Astrocyte (in vitro differentiated cells and primary cell): Measurements from ENCODE around the gene TBC1D8. TPM values are rescaled to one million over a fixed set of nuclear protein-coding genes. Genes with fewer than 3 reads are reported as not detected.
A peak's percentile ranks its signal among the peaks of the same experiment; 100 is the strongest.

Experiments
- DNase-seq: peaks from one replicate; pipeline ENCODE4 v3.0.0-alpha.2; 2010; ENCODE audit warnings: low read depth
- FAIRE-seq: peaks from 2 replicates; lab custom pipeline; 2011; peaks lifted over from hg19 to GRCh38; lab: Jason Lieb, UNC
- H2AFZ ChIP-seq: 2 replicates; pipeline ENCODE4 v1.6.0; 2012; ENCODE audit warnings: low read depth, low read length, inconsistent platforms
- H3K27ac ChIP-seq: 2 replicates; pipeline ENCODE4 v1.5.1; 2011; ENCODE audit warnings: low read depth, low read length, inconsistent platforms
- H3K27me3 ChIP-seq: 2 replicates; pipeline ENCODE4 v1.6.0; 2011; ENCODE audit warnings: low read length, inconsistent platforms; ENCODE audit not compliant: insufficient read depth
- H3K36me3 ChIP-seq: 2 replicates; pipeline ENCODE4 v1.5.1; 2011; ENCODE audit warnings: low read length, inconsistent platforms; ENCODE audit not compliant: insufficient read depth
- H3K4me1 ChIP-seq: 2 replicates; pipeline ENCODE4 v1.5.1; 2011; ENCODE audit warnings: low read length, inconsistent platforms; ENCODE audit not compliant: insufficient read depth
- H3K4me2 ChIP-seq: 2 replicates; pipeline ENCODE4 v1.6.0; 2012; ENCODE audit warnings: low read length, inconsistent platforms
- H3K4me3 ChIP-seq: 2 replicates; pipeline ENCODE4 v1.5.1; 2011; ENCODE audit warnings: low read depth, mild to moderate bottlenecking, low read length, inconsistent platforms; ENCODE audit not compliant: insufficient read depth
- H3K79me2 ChIP-seq: 2 replicates; pipeline ENCODE4 v1.6.0; 2012; ENCODE audit warnings: mild to moderate bottlenecking, low read length, inconsistent platforms; ENCODE audit not compliant: insufficient read depth
- H3K9ac ChIP-seq: 2 replicates; pipeline ENCODE4 v1.6.0; 2012; ENCODE audit warnings: mild to moderate bottlenecking, low read length, inconsistent platforms
- H3K9me3 ChIP-seq: 2 replicates; pipeline ENCODE4 v1.5.1; 2012; ENCODE audit warnings: low read depth, mild to moderate bottlenecking, low read length, inconsistent platforms; ENCODE audit not compliant: insufficient read depth
- H4K20me1 ChIP-seq: 2 replicates; pipeline ENCODE4 v1.6.0; 2012; ENCODE audit warnings: low read length, inconsistent platforms; ENCODE audit not compliant: insufficient read depth
- H3K27ac Mint-ChIP-seq: one replicate; pipeline ENCODE4 v1.8.0; 2021; ENCODE audit warnings: mild to moderate bottlenecking, mixed read lengths; ENCODE audit not compliant: unreplicated experiment
- H3K27me3 Mint-ChIP-seq: one replicate; pipeline ENCODE4 v1.8.0; 2021; ENCODE audit warnings: low read depth, mixed read lengths; ENCODE audit not compliant: unreplicated experiment
- H3K36me3 Mint-ChIP-seq: one replicate; pipeline ENCODE4 v1.8.0; 2021; ENCODE audit warnings: low read depth, mixed read lengths; ENCODE audit not compliant: unreplicated experiment
- H3K4me1 Mint-ChIP-seq: one replicate; pipeline ENCODE4 v1.8.0; 2021; ENCODE audit warnings: low read depth, mixed read lengths; ENCODE audit not compliant: unreplicated experiment
- H3K4me3 Mint-ChIP-seq: one replicate; pipeline ENCODE4 v1.8.0; 2021; ENCODE audit warnings: mild to moderate bottlenecking, moderate library complexity, mixed read lengths; ENCODE audit not compliant: unreplicated experiment
- H3K9me3 Mint-ChIP-seq: one replicate; pipeline ENCODE4 v1.8.0; 2021; ENCODE audit warnings: mild to moderate bottlenecking, mixed read lengths; ENCODE audit not compliant: unreplicated experiment
- CTCF ChIP-seq: IDR thresholded peaks from 2 replicates; pipeline ENCODE4 v1.5.1; 2011; ENCODE audit warnings: low read depth, mild to moderate bottlenecking, inconsistent platforms, low read length, moderate library complexity; ENCODE audit not compliant: insufficient read depth
- EZH2 ChIP-seq: IDR thresholded peaks from 2 replicates; pipeline ENCODE4 v1.6.1; 2012; ENCODE audit warnings: mild to moderate bottlenecking, low read length, inconsistent platforms; ENCODE audit not compliant: insufficient read depth
- total RNA-seq: library from RNA; stranded (reverse); gene quantifications from 2 replicates; pipeline ENCODE4 v1.2.1, GENCODE V29; 2021

Gene TBC1D8
- total RNA-seq, 1 donor from 2014 or later = 2.4 TPM

- peak; percentile 49 for TF ChIP-seq CTCF
- TF ChIP-seq EZH2 = no peak
- H3K27me3 Mint-ChIP-seq = peaks cover 2% of the 10 kb centered on the region
- H3K27me3 ChIP-seq = no peaks in the 10 kb centered on the region
- peak; percentile 6 for DNase-seq
- no peak overlapping the region for H3K27ac ChIP-seq
- no peak overlapping the region for H3K9ac ChIP-seq
- no peak overlapping the region for H2AFZ ChIP-seq
- H3K36me3 ChIP-seq = no peaks in the 10 kb centered on the region
- no peaks in the 10 kb centered on the region for H3K4me1 ChIP-seq
- no peak overlapping the region for H3K27ac Mint-ChIP-seq
- H3K4me1 Mint-ChIP-seq = peaks cover 2% of the 10 kb centered on the region
- no peak for FAIRE-seq
- H3K79me2 ChIP-seq = no peaks in the 10 kb centered on the region
- no peaks in the 10 kb centered on the region for H4K20me1 ChIP-seq
- H3K4me3 Mint-ChIP-seq = no peak overlapping the region
- H3K9me3 ChIP-seq = no peaks in the 10 kb centered on the region
- H3K36me3 Mint-ChIP-seq = no peaks in the 10 kb centered on the region
- no peak overlapping the region for H3K4me3 ChIP-seq
- no peaks in the 10 kb centered on the region for H3K9me3 Mint-ChIP-seq
- no peak overlapping the region for H3K4me2 ChIP-seq
These were observed 114.6 kb downstream of the TBC1D8 start for GRCh38 chr2:101036562-101036961.

DNA sequence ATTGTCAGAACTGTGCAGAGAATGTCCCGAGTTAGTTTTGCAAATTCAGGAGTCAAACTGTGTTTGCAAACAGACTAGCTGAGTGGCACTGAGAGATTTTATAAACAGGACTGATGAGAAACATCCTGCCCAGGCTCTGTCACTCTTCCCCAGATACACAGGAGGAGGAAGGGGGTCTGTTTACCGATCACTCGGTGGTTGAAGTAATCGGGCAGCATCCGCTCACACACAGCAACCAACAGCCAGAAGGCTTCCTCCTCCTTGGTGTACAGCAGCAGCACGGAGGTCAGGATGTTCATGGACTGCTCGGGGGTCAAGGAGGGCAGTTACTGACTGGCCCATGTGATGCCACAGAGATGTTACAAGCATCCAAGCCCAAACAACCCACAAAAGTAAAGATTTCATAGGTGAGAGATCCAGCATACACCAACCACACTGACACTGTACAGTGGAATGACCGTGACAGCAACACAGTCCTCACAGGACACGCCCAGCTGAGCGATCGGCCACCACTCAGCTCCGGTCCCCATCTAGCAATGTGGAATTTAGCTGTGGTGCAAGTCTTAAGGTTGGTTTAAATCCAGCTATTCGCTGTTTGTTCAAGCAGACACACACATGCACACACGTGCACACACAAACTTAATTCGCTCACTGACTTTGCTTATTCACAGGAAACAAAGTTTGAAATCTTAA, 119.0 kb downstream of the TBC1D8 start:
- no peak for DNase-seq

More for the DNA sequence above, 119.0 kb downstream of the TBC1D8 start:
- H3K9me3 ChIP-seq = no peaks in the 10 kb centered on the region
- TF ChIP-seq CTCF = no peak
- TF ChIP-seq EZH2 = no peak
- H3K4me2 ChIP-seq = no peak overlapping the region
- H4K20me1 ChIP-seq = no peaks in the 10 kb centered on the region
- Mint-ChIP-seq H3K4me3 (no peak overlapping the region), H3K4me1 (no peaks in the 10 kb centered on the region), H3K27ac (no peak overlapping the region), H3K27me3 (peaks cover 2% of the 10 kb centered on the region), H3K9me3 (peaks cover 2% of the 10 kb centered on the region), H3K36me3 (peaks cover 2% of the 10 kb centered on the region)
- H3K36me3 ChIP-seq = no peaks in the 10 kb centered on the region
- no peak overlapping the region for H2AFZ ChIP-seq
- no peak overlapping the region for H3K27ac ChIP-seq
- H3K4me3 ChIP-seq = no peak overlapping the region
- no peaks in the 10 kb centered on the region for H3K79me2 ChIP-seq
- no peaks in the 10 kb centered on the region for H3K4me1 ChIP-seq
- no peak for FAIRE-seq
- no peaks in the 10 kb centered on the region for H3K27me3 ChIP-seq
- H3K9ac ChIP-seq = no peak overlapping the region
